ENCODE data around the gene ABHD16B.
"Not testable (repeated sequence)": the region's sequence is repeated elsewhere in the genome, so short reads cannot be mapped to it uniquely, and the experiment has no call there.

The ABHD16B gene

DNA sequence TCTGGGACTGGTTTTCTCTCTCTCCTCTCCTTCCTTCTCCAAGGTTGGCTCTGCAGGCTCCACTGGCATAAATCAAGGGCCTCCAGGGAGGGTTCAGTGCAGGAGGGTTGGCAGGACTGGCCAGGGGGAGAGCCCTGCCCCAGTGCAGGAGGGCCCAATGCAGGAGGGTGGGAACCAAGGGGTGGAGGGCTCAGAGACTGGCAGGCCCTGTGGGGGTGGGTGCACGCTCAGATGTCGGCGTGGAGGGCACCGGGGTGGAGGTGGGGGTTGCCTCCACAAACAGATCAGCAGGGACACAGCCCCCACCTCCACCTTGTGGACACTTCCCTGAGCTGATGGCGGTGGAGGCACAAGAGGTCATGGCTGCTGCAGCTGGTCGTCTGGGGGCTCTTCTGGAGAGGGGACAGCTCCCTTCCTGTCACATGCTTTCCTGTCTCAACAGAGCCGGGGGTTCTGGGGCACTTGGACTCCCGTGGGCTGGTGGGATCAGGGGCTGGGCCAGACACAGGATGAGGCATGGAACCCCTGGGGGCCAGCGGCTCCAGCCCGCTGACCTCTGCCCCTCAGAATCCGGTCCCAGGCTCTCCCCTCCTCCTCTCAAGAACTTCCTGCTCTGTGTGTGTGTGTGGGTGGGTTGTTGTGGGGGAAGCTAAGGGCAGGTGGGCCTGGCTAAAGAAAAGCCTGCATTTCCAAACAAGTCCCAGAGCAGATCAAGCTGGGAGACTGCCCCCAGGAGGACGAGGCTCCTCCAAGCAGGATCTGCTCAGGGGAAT, 2.7 kb upstream of the ABHD16B start:
- Histone ChIP-seq H3K9ac (ENCODE audit: low read length) (peak overlapping the region; percentile 18), H3K4me1 (ENCODE audit: control insufficient read depth, insufficient read depth, low read length) (peaks cover 19% of the 10 kb centered on the region), H3K9me3 (ENCODE audit: control insufficient read depth, low read length) (no peaks in the 10 kb centered on the region), H3K36me3 (ENCODE audit: control insufficient read depth, insufficient read depth, low read length, severe bottlenecking) (peaks cover 14% of the 10 kb centered on the region), H3K27me3 (replicated peaks; ENCODE audit: control insufficient read depth, insufficient read depth, low read length) (no peaks in the 10 kb centered on the region), H3K4me3 (ENCODE audit: low read length) (no peak overlapping the region)
- DNase-seq (ENCODE audit: low read depth): no peak

DNA sequence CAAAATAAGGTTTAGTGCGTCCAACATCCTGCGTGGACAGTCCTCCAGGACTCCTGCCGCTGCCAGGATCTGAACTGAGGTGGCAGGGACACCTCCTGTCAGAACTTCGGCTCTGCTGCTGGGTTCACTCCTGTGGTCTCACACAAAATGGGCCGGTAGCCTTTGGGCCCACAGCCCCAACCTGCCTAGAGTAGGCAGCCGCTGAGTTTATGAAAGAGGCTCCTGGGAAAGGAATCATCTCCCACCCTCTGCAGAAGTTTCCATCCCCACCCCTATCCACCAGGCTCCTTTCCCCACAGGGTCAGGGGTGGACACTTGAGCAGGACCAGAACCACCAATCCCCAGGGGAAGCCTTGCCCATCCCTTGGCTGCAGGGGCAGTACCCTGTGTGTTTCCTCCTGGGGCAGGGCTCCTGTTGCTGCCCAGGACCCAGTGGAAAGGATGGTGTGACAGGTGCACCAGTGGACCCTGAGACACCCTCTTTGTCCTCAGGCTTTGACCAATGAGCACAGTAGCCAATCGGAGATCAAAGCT, 2.1 kb upstream of the ABHD16B start:
- H3K9me3 ChIP-seq (ENCODE audit: control insufficient read depth, low read length): no peaks in the 10 kb centered on the region
- no peak overlapping the region for H3K9ac ChIP-seq (ENCODE audit: low read length)
- no peaks in the 10 kb centered on the region for H3K27me3 ChIP-seq (replicated peaks; ENCODE audit: control insufficient read depth, insufficient read depth, low read length)
- H3K36me3 ChIP-seq (ENCODE audit: control insufficient read depth, insufficient read depth, low read length, severe bottlenecking): peaks cover 14% of the 10 kb centered on the region
- H3K4me3 ChIP-seq (ENCODE audit: low read length): no peak overlapping the region
- H3K4me1 ChIP-seq (ENCODE audit: control insufficient read depth, insufficient read depth, low read length): peaks cover 22% of the 10 kb centered on the region
- DNase-seq (ENCODE audit: low read depth): no peak

DNA sequence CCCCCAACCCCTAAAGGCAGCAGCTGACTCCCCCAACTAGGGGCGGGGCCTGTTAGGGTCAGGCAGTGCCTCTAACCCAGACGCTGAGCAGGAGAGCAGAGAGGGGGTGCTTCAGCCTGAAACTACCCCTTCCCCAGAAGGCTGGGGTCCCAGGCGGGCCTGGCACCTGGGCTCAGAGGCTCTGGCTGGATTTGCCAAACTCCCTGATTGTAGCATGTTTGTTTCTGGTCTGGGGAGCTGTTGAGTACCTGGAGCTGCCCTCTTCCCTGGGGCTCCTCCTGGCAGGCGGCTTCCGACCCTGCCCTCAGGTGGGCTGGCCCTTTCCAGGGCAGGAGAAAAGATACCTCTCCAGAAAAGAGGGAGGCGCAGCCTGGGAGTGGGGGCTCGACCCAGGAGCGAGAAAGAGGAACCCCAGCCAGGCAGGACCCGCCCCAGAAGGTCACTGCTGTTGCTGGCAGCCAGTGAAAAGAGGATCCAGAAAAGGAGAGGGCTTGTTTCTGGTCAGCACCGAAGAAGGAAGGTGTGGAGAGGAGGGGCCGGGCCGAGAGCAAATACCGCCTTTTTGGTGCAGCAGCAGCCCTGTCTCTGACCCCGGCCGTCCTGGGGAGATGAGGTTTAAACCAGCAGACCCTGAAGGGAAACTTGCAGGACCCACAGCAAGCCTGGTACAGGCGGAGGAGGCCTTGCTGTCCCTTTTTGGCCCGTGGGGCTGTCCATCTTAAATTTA, 810 bp upstream of the ABHD16B start:
- H3K9ac ChIP-seq (ENCODE audit: low read length): no peak overlapping the region
- H3K36me3 ChIP-seq (ENCODE audit: control insufficient read depth, insufficient read depth, low read length, severe bottlenecking): peaks cover 14% of the 10 kb centered on the region
- DNase-seq (ENCODE audit: low read depth): no peak
- peaks cover 19% of the 10 kb centered on the region for H3K4me1 ChIP-seq (ENCODE audit: control insufficient read depth, insufficient read depth, low read length)
- no peak overlapping the region for H3K4me3 ChIP-seq (ENCODE audit: low read length)
- no peaks in the 10 kb centered on the region for H3K9me3 ChIP-seq (ENCODE audit: control insufficient read depth, low read length)
- H3K27me3 ChIP-seq (replicated peaks; ENCODE audit: control insufficient read depth, insufficient read depth, low read length): no peaks in the 10 kb centered on the region

DNA sequence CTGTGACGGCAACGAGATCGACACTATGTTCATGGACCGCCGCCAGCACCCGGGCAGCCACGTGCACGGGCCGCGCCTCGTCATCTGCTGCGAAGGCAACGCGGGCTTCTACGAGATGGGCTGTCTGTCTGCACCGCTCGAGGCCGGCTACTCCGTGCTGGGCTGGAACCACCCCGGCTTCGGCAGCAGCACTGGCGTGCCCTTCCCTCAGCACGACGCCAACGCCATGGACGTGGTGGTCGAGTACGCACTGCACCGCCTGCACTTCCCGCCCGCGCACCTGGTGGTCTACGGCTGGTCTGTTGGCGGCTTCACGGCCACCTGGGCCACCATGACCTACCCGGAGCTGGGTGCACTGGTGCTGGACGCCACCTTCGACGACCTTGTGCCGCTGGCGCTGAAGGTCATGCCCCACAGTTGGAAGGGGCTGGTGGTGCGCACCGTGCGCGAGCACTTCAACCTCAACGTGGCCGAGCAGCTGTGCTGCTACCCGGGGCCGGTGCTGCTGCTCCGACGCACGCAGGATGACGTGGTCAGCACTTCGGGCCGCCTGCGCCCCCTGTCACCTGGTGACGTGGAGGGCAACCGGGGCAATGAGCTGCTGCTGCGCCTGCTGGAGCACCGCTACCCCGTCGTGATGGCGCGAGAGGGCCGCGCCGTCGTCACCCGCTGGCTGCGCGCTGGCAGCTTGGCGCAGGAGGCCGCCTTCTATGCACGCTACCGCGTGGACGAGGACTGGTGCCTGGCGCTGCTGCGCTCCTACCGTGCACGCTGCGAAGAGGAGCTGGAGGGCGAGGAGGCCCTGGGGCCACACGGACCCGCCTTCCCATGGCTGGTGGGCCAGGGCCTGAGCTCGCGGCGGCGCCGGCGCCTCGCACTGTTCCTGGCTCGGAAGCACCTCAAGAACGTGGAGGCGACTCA, 943 bp downstream of the ABHD16B start:
- Histone ChIP-seq H3K27me3 (replicated peaks; ENCODE audit: control insufficient read depth, insufficient read depth, low read length) (no peaks in the 10 kb centered on the region), H3K4me1 (ENCODE audit: control insufficient read depth, insufficient read depth, low read length) (peaks cover 20% of the 10 kb centered on the region), H3K9ac (ENCODE audit: low read length) (no peak overlapping the region), H3K4me3 (ENCODE audit: low read length) (no peak overlapping the region), H3K9me3 (ENCODE audit: control insufficient read depth, low read length) (no peaks in the 10 kb centered on the region), H3K36me3 (ENCODE audit: control insufficient read depth, insufficient read depth, low read length, severe bottlenecking) (peaks cover 14% of the 10 kb centered on the region)
- DNase-seq (ENCODE audit: low read depth): no peak

DNA sequence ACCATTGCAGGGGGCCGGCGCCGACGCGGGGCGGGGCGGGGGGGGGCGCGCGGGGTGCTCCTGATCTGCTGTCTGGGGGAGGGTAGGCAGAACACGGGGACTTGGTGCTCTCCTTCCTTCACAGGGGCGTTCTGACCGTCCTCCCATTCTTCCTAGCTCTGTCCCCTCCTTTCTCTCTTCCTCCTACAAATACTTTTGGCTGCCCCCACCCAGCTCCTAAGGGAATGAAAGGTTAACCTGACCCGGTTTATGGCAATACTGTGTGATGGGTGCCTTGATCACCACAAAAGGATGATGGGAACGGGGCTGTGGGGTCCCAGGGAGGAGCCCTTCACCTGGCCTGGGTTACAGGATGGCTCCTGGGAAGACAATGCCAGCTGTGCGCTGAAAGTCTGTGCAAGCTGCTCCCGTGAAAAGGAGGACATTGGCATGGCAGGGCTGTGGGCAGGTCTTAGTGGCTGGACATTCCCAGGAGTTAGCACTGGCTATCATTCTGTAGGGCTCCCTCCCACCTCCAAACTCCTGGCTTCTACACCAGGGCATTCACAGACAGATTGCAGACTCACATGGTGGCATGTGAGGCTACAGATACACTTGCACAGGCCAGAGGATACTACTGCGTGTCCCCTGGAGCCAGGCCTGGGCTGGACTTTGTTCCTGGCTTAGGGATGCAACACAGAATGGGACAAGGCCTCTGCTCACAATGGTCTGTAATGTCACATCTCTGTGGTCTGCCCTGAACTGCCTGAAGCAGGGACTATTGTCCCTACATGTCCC, 1.9 kb downstream of the ABHD16B start:
- peaks cover 17% of the 10 kb centered on the region for H3K36me3 ChIP-seq (ENCODE audit: control insufficient read depth, insufficient read depth, low read length, severe bottlenecking)
- no peaks in the 10 kb centered on the region for H3K9me3 ChIP-seq (ENCODE audit: control insufficient read depth, low read length)
- peaks cover 17% of the 10 kb centered on the region for H3K4me1 ChIP-seq (ENCODE audit: control insufficient read depth, insufficient read depth, low read length)
- H3K9ac ChIP-seq (ENCODE audit: low read length): peak overlapping the region; percentile 100
- no peaks in the 10 kb centered on the region for H3K27me3 ChIP-seq (replicated peaks; ENCODE audit: control insufficient read depth, insufficient read depth, low read length)
- peak overlapping the region; percentile 86 for H3K4me3 ChIP-seq (ENCODE audit: low read length)
- no peak for DNase-seq (ENCODE audit: low read depth)

DNA sequence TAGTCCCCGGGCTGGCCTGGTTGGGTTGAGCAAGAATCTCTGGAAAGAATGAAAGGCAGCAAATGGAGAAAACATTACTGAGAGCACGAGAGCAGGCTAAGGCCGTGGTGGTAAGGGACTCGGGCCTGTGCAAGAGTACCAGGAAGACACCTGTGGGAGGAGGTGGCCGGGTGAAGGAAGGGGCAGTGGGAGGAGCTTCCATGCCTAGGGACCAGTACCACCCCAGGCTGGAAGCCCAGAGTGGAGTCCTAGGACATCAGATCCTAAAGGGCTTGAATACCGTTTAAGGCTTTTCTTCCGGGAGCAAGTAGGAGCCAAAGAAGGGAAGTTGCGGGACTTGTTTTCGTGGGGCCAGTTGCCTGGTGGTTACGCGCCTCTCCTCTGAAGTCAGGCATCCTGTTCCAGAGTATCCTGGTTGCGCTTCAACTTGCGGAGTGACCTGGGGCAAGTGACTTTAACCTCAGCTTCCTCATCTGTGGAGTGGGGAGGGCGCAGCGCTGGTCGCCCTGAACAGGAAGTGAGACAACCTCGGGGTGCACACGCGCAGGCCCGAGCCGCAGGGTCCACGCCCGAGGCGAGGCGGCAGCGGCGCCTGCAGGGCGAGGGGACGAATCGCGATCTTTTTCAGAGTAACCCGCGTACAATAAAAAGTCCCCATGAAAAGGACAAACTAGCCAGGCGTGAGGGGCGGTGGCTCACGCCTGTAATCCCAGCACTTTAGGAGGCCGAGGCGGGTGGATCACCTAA, 2.7 kb downstream of the ABHD16B start:
- H3K9ac ChIP-seq (ENCODE audit: low read length): peak overlapping the region; percentile 100
- no peaks in the 10 kb centered on the region for H3K27me3 ChIP-seq (replicated peaks; ENCODE audit: control insufficient read depth, insufficient read depth, low read length)
- peak; percentile 89 for DNase-seq (ENCODE audit: low read depth)
- no peaks in the 10 kb centered on the region for H3K9me3 ChIP-seq (ENCODE audit: control insufficient read depth, low read length)
- peaks cover 23% of the 10 kb centered on the region for H3K36me3 ChIP-seq (ENCODE audit: control insufficient read depth, insufficient read depth, low read length, severe bottlenecking)
- peak overlapping the region; percentile 86 for H3K4me3 ChIP-seq (ENCODE audit: low read length)
- H3K4me1 ChIP-seq (ENCODE audit: control insufficient read depth, insufficient read depth, low read length): peaks cover 12% of the 10 kb centered on the region

DNA sequence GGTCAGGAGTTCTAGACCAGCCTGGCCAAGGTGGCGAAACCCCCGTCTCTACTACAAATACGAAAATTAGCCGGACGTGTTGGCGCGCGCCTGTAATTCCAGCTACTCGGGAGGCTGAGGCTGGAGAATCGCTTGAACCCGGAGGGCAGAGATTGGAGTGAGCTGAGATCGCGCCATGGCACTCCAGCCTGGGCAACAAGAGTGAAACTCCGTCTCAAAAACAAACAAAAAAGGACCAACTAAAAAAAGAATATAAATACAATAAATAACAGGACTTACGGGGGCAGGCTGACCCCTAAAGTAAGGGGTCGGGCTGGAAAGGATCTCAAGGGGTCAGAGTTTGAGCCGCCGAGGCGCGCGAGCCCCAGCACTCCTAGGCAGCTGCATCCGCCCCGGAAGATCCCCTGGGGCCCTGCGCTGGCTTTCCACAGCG, 3.3 kb downstream of the ABHD16B start:
- DNase-seq (ENCODE audit: low read depth): peak; percentile 6
- H3K4me1 ChIP-seq (ENCODE audit: control insufficient read depth, insufficient read depth, low read length): peaks cover 12% of the 10 kb centered on the region
- no peaks in the 10 kb centered on the region for H3K27me3 ChIP-seq (replicated peaks; ENCODE audit: control insufficient read depth, insufficient read depth, low read length)
- H3K36me3 ChIP-seq (ENCODE audit: control insufficient read depth, insufficient read depth, low read length, severe bottlenecking): peaks cover 29% of the 10 kb centered on the region
- peak overlapping the region; percentile 100 for H3K9ac ChIP-seq (ENCODE audit: low read length)
- no peaks in the 10 kb centered on the region for H3K9me3 ChIP-seq (ENCODE audit: control insufficient read depth, low read length)
- H3K4me3 ChIP-seq (ENCODE audit: low read length): peak overlapping the region; percentile 86

DNA sequence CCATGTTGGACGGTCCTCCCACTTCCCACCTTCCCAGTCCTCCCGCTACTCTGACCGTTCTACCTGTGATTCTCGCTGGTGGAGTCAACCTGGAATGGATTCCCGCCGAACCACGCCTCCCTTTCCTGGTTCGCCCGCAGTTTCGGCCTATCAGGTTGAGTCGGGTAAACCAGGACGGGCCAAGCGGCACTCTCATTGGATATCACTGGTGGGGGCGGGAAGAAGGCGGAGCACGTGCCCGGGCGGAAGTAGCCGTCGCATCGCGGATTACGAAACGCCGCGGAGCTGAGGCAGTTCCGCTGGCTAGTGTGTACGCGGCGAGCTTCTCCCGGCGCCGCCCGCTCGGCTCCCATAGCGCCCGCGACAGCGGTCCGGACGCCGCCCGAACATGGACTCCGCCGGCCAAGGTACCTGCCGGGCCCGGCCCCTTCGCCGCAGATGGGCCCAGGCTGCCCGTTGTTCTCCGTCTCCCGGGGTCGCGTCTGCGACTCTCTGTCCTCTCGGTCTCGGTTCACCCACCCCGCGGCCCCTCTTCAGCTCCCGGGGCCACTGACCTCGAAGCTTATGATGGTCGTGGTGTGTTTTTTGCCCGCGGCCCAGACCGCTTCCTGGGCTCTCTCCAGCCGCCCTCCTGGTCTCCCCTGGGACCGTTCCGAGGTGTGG, 3.8 kb downstream of the ABHD16B start, which contains the start of gene TPD52L2:
TPD52L2 (plus strand) TSS at position 293 of the 663 bp plus-strand sequence; CDS start at position 389, 96 bp downstream.
- H3K27me3 ChIP-seq (replicated peaks; ENCODE audit: control insufficient read depth, insufficient read depth, low read length): no peaks in the 10 kb centered on the region
- peaks cover 35% of the 10 kb centered on the region for H3K36me3 ChIP-seq (ENCODE audit: control insufficient read depth, insufficient read depth, low read length, severe bottlenecking)
- peaks cover 12% of the 10 kb centered on the region for H3K4me1 ChIP-seq (ENCODE audit: control insufficient read depth, insufficient read depth, low read length)
- H3K9me3 ChIP-seq (ENCODE audit: control insufficient read depth, low read length): no peaks in the 10 kb centered on the region
- peak within 1 kb of the TSS; percentile 86 for H3K4me3 ChIP-seq (ENCODE audit: low read length)
- H3K9ac ChIP-seq (ENCODE audit: low read length): peak within 1 kb of the TSS; percentile 100
- DNase-seq (ENCODE audit: low read depth): peak; percentile 99

DNA sequence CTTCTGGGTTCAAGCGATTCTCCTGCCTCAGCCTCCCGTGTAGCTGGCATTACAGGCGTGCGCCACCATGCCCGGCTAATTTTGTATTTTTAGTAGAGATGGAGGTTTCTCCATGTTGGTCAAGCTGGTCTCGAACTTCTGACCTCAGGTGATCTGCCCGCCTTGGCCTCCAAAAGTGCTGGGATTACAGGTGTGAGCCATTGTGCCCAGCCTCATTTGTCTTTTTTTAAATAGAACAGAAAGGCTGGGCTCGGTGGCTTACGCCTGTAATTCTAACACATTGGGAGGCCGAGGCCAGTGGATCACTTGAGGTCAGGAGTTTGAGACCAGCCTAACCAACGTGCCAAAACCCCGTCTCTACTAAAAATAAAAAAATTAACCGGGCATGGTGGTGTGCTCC, 5.7 kb downstream of the ABHD16B start:
- not testable (repeated sequence) for H3K27me3 ChIP-seq (replicated peaks; ENCODE audit: control insufficient read depth, insufficient read depth, low read length); H3K9ac ChIP-seq (ENCODE audit: low read length); DNase-seq (ENCODE audit: low read depth); H3K4me3 ChIP-seq (ENCODE audit: low read length); H3K9me3 ChIP-seq (ENCODE audit: control insufficient read depth, low read length)
- H3K36me3 ChIP-seq (ENCODE audit: control insufficient read depth, insufficient read depth, low read length, severe bottlenecking): peaks cover 43% of the 10 kb centered on the region
- peaks cover 12% of the 10 kb centered on the region for H3K4me1 ChIP-seq (ENCODE audit: control insufficient read depth, insufficient read depth, low read length)

Measured in adipocyte (in vitro differentiated cells).